ENCODE data around the gene FAM13C.

Gene FAM13C

GRCh38 chr10:59317066-59317465 lies 45.3 kb downstream of the FAM13C start:
- DNase-seq (ENCODE audit: low read depth): no peak

- no peak for DNase-seq (ENCODE audit: low read depth)
Observed at GRCh38 chr10:59315465-59315864, 46.9 kb downstream of the FAM13C start.

- DNase-seq (ENCODE audit: low read depth): no peak
Observed at GRCh38 chr10:59314268-59314667, 48.1 kb downstream of the FAM13C start.

- no peak for DNase-seq (ENCODE audit: low read depth)
Observed at GRCh38 chr10:59312247-59312646, 50.1 kb downstream of the FAM13C start.

- no peak for DNase-seq (ENCODE audit: low read depth)
Observed at GRCh38 chr10:59311025-59311424, 51.3 kb downstream of the FAM13C start.

GRCh38 chr10:59310324-59310914 lies 51.9 kb downstream of the FAM13C start:
- no peak for DNase-seq (ENCODE audit: low read depth)

- DNase-seq (ENCODE audit: low read depth): no peak
Observed at GRCh38 chr10:59304521-59305097, 57.7 kb downstream of the FAM13C start.

GRCh38 chr10:59303018-59303417 lies 59.3 kb downstream of the FAM13C start:
- DNase-seq (ENCODE audit: low read depth): no peak

- DNase-seq (ENCODE audit: low read depth): no peak
Observed at GRCh38 chr10:59302381-59302780, 60.0 kb downstream of the FAM13C start.

GRCh38 chr10:59301067-59301754 lies 61.1 kb downstream of the FAM13C start:
- no peak for DNase-seq (ENCODE audit: low read depth)

GRCh38 chr10:59300386-59300785 lies 62.0 kb downstream of the FAM13C start:
- no peak for DNase-seq (ENCODE audit: low read depth)

- no peak for DNase-seq (ENCODE audit: low read depth)
Observed at GRCh38 chr10:59299933-59300332, 62.4 kb downstream of the FAM13C start.

GRCh38 chr10:59290448-59290847 lies 71.9 kb downstream of the FAM13C start:
- no peak for DNase-seq (ENCODE audit: low read depth)

GRCh38 chr10:59289853-59290252 lies 72.5 kb downstream of the FAM13C start:
- DNase-seq (ENCODE audit: low read depth): no peak

- no peak for DNase-seq (ENCODE audit: low read depth)
Observed at GRCh38 chr10:59287587-59288255, 74.6 kb downstream of the FAM13C start.

- no peak for DNase-seq (ENCODE audit: low read depth)
Observed at GRCh38 chr10:59285848-59286247, 76.5 kb downstream of the FAM13C start.

GRCh38 chr10:59285073-59285472 lies 77.3 kb downstream of the FAM13C start:
- no peak for DNase-seq (ENCODE audit: low read depth)

GRCh38 chr10:59284118-59284975 lies 78.0 kb downstream of the FAM13C start:
- DNase-seq (ENCODE audit: low read depth): no peak

GRCh38 chr10:59283456-59284091 lies 78.8 kb downstream of the FAM13C start:
- no peak for DNase-seq (ENCODE audit: low read depth)

- no peak for DNase-seq (ENCODE audit: low read depth)
Observed at GRCh38 chr10:59281861-59282260, 80.5 kb downstream of the FAM13C start.

GRCh38 chr10:59279991-59280505 lies 82.3 kb downstream of the FAM13C start:
- no peak for DNase-seq (ENCODE audit: low read depth)
